GM12891 (cell line): Measurements from ENCODE around the gene MEAF6.
A peak's percentile ranks its signal among the peaks of the same experiment; 100 is the strongest.

Source experiments
- DNase-seq: peaks from one replicate; pipeline ENCODE4 v3.0.0; 2011; ENCODE audit warnings: low spot score; ENCODE audit not compliant: insufficient read length
- FAIRE-seq: peaks from 2 replicates; lab custom pipeline; 2011; peaks lifted over from hg19 to GRCh38; lab: Jason Lieb, UNC
- PAX5 ChIP-seq: IDR thresholded peaks from 2 replicates; pipeline ENCODE4 v1.6.1; 2011; ENCODE audit warnings: low read length, moderate library complexity, mild to moderate bottlenecking; ENCODE audit not compliant: insufficient read depth, severe bottlenecking
- POLR2A ChIP-seq: IDR thresholded peaks from 2 replicates; pipeline ENCODE4 v1.6.1; 2011; ENCODE audit warnings: low read depth, low read length, control low read depth
- POLR2AphosphoS5 ChIP-seq: IDR thresholded peaks from 2 replicates; pipeline ENCODE4 v1.6.1; 2011; ENCODE audit warnings: low read depth, low read length, control low read depth
- POU2F2 ChIP-seq: IDR thresholded peaks from 2 replicates; pipeline ENCODE4 v1.6.1; 2011; ENCODE audit warnings: low read depth, mild to moderate bottlenecking, control low read depth, low read length, moderate library complexity
- SPI1 ChIP-seq: IDR thresholded peaks from 2 replicates; pipeline ENCODE4 v1.6.1; 2011; ENCODE audit warnings: low read depth, low read length, control low read depth
- TAF1 ChIP-seq: IDR thresholded peaks from 2 replicates; pipeline ENCODE4 v1.6.1; 2011; ENCODE audit warnings: low read depth, low read length, control low read depth

The MEAF6 gene

GRCh38 chr1:37482796-37483744 lies 31.5 kb downstream of the MEAF6 start:
- DNase-seq (no peak), FAIRE-seq (no peak)
- no peak for TF ChIP-seq PAX5
- TF ChIP-seq POLR2A = no peak
- TF ChIP-seq POLR2AphosphoS5 = no peak
- no peak for TF ChIP-seq TAF1
- TF ChIP-seq SPI1 = no peak
- TF ChIP-seq POU2F2 = no peak

GRCh38 chr1:37482004-37482785 lies 32.4 kb downstream of the MEAF6 start:
- no peak for DNase-seq
- TF ChIP-seq PAX5 (no peak), SPI1 (no peak), TAF1 (no peak), POLR2A (no peak)
- FAIRE-seq = no peak

- FAIRE-seq = no peak
- no peak for DNase-seq
- TF ChIP-seq TAF1 (no peak), PAX5 (no peak), POLR2A (no peak; the same call in 1 of the 2 replicates), POLR2AphosphoS5 (no peak), POU2F2 (no peak), SPI1 (no peak)
Observed at GRCh38 chr1:37481289-37482003, 33.1 kb downstream of the MEAF6 start.

- DNase-seq (no peak), FAIRE-seq (no peak)
- no peak for TF ChIP-seq TAF1
Observed at GRCh38 chr1:37480581-37481288, 33.8 kb downstream of the MEAF6 start.

GRCh38 chr1:37480125-37480466 lies 34.5 kb downstream of the MEAF6 start:
- no peak for FAIRE-seq
- no peak for DNase-seq
- no peak for TF ChIP-seq TAF1
- TF ChIP-seq POU2F2 = no peak
- TF ChIP-seq SPI1 = no peak
- no peak for TF ChIP-seq PAX5
- no peak for TF ChIP-seq POLR2A

GRCh38 chr1:37479255-37480124 lies 35.1 kb downstream of the MEAF6 start:
- TF ChIP-seq TAF1 = peak; percentile 70; the same call in 1 of the 2 replicates
- TF ChIP-seq SPI1 = 0 out of 2 replicates have a peak, but pooled peaks have one; percentile 0
- no peak for TF ChIP-seq POU2F2
- no peak for TF ChIP-seq PAX5
- TF ChIP-seq POLR2AphosphoS5 = peak; percentile 78
- peak; percentile 76 for TF ChIP-seq POLR2A
- DNase-seq (peak; percentile 88), FAIRE-seq (peak; percentile 86)

- TF ChIP-seq TAF1 (no peak), POLR2AphosphoS5 (no peak), SPI1 (no peak), POLR2A (no peak), POU2F2 (no peak; the same call in 1 of the 2 replicates), PAX5 (no peak)
- FAIRE-seq = no peak
- DNase-seq = no peak
Observed at GRCh38 chr1:37478890-37479254, 35.7 kb downstream of the MEAF6 start.

- no peak for TF ChIP-seq POLR2AphosphoS5
- 0 out of 2 replicates have a peak, but pooled peaks have one; percentile 17 for TF ChIP-seq POLR2A
- FAIRE-seq = peak; percentile 73
Observed at GRCh38 chr1:37478451-37478881, 36.1 kb downstream of the MEAF6 start.

GRCh38 chr1:37477946-37478345 lies 36.6 kb downstream of the MEAF6 start:
- TF ChIP-seq POU2F2 = no peak
- no peak for TF ChIP-seq SPI1
- no peak for TF ChIP-seq POLR2A
- TF ChIP-seq TAF1 = no peak
- TF ChIP-seq POLR2AphosphoS5 = no peak; the same call in 1 of the 2 replicates
- TF ChIP-seq PAX5 = no peak
- FAIRE-seq = no peak
- DNase-seq = no peak

More at GRCh38 chr1:37478451-37478881, 36.1 kb downstream of the MEAF6 start:
- no peak for DNase-seq
